IMR-90 (cell line): ENCODE results near the gene NDUFA6. TPM values are rescaled to one million over a fixed set of nuclear protein-coding genes. Genes with fewer than 3 reads are reported as not detected.

ENCODE experiments used
- ATAC-seq: fragments of 200-7000 bp; cut with Tn5 transposase; 2 replicates; pipeline ENCODE4 v1.9.1; 2020; ENCODE audit warnings: low read depth, mild to moderate bottlenecking, moderate library complexity
- BruUV-seq: library from RNA; stranded (reverse); fragments of 400-500 nt; replicated peaks from 2 replicates; lab custom pipeline; 2021; lab: Mats Ljungman, UMichigan
- CTCF ChIA-PET: fragments of 300-600 bp; formaldehyde crosslinking; extraction: SDS; loops from one replicate; lab custom pipeline; 2021; ENCODE audit warnings: antibody characterized with exemption; lab: Yijun Ruan, JAX
- POLR2A ChIA-PET: fragments of 300-600 bp; sonication (Branson Sonifier 250); formaldehyde crosslinking; loops from one replicate; lab custom pipeline; 2022; ENCODE audit warnings: antibody characterized with exemption; ENCODE audit not compliant: unreplicated experiment; lab: Charles Lee
- DNase-seq: peaks from one replicate; pipeline ENCODE4 v3.0.0; 2013
- H2AFZ ChIP-seq: replicated peaks from 2 replicates; pipeline ENCODE3; 2013; ENCODE audit warnings: low read length, mild to moderate bottlenecking; ENCODE audit not compliant: poor library complexity
- H2AK5ac ChIP-seq: 2 replicates; pipeline ENCODE4 v1.6.1; 2013; ENCODE audit warnings: low read depth, low read length, inconsistent platforms
- H2AK9ac ChIP-seq: replicated peaks from 2 replicates; pipeline ENCODE3; 2013; ENCODE audit warnings: mild to moderate bottlenecking, low read depth, low read length, moderate library complexity; ENCODE audit not compliant: poor library complexity
- H2BK120ac ChIP-seq: 2 replicates; pipeline ENCODE4 v1.6.1; 2013; ENCODE audit warnings: low read depth, low read length, inconsistent platforms
- H2BK15ac ChIP-seq: 3 replicates; pipeline ENCODE4 v1.6.1; 2013; ENCODE audit warnings: low read depth, low read length, inconsistent platforms
- H2BK20ac ChIP-seq: 2 replicates; pipeline ENCODE4 v1.6.1; 2013; ENCODE audit warnings: low read depth, mild to moderate bottlenecking, inconsistent platforms, low read length, moderate library complexity
- H2BK5ac ChIP-seq: 2 replicates; pipeline ENCODE4 v1.6.1; 2013; ENCODE audit warnings: mild to moderate bottlenecking, low read depth, low read length, inconsistent platforms; ENCODE audit not compliant: poor library complexity, severe bottlenecking
- H3K14ac ChIP-seq: replicated peaks from 2 replicates; pipeline ENCODE4 v1.6.1; 2013; ENCODE audit warnings: low read depth, low read length, inconsistent platforms
- H3K18ac ChIP-seq: 2 replicates; pipeline ENCODE4 v1.6.1; 2013; ENCODE audit warnings: low read depth, low read length, control low read depth
- H3K23ac ChIP-seq: 2 replicates; pipeline ENCODE4 v1.6.1; 2013; ENCODE audit warnings: low read depth, low read length, inconsistent platforms
- H3K27ac ChIP-seq: 2 replicates; pipeline ENCODE4 v1.5.1; 2013; ENCODE audit warnings: mild to moderate bottlenecking, control low read depth, low read length; ENCODE audit not compliant: insufficient read depth
- H3K27me3 ChIP-seq: 2 replicates; pipeline ENCODE4 v1.6.1; 2013; ENCODE audit warnings: low read length; ENCODE audit not compliant: control insufficient read depth, insufficient read depth
- H3K36me3 ChIP-seq: 2 replicates; pipeline ENCODE4 v1.6.1; 2013; ENCODE audit warnings: low read length, mixed read lengths; ENCODE audit not compliant: control insufficient read depth, insufficient read depth
- H3K4ac ChIP-seq: 2 replicates; pipeline ENCODE4 v1.6.1; 2013; ENCODE audit warnings: low read depth, low read length, inconsistent platforms
- H3K4me1 ChIP-seq: 2 replicates; pipeline ENCODE4 v1.6.1; 2013; ENCODE audit warnings: low read length, mixed read lengths; ENCODE audit not compliant: control insufficient read depth, insufficient read depth
- H3K4me2 ChIP-seq: 2 replicates; pipeline ENCODE4 v1.6.1; 2013; ENCODE audit warnings: low read depth, mild to moderate bottlenecking, control low read depth, low read length, moderate library complexity
- H3K4me3 ChIP-seq: 2 replicates; pipeline ENCODE4 v1.5.1; 2013; ENCODE audit warnings: low read depth, mild to moderate bottlenecking, control low read depth, low read length, moderate library complexity; ENCODE audit not compliant: insufficient read depth
- H3K56ac ChIP-seq: 2 replicates; pipeline ENCODE4 v1.6.1; 2013; ENCODE audit warnings: low read length, inconsistent platforms; ENCODE audit not compliant: insufficient read depth; ENCODE audit errors: extremely low read depth
- H3K79me1 ChIP-seq, 2 experiments: 2 replicates each; pipeline ENCODE4 v1.6.1; 2013; ENCODE audit warnings: low read length in 2 of 2, inconsistent platforms in 1 of 2, low read depth in 1 of 2
- H3K9ac ChIP-seq: 2 replicates; pipeline ENCODE4 v1.6.1; 2013; ENCODE audit warnings: low read depth, low read length, control low read depth
- H3K9me1 ChIP-seq: 2 replicates; pipeline ENCODE4 v1.6.1; 2013; ENCODE audit warnings: low read length, inconsistent platforms; ENCODE audit not compliant: insufficient read depth
- H3K9me3 ChIP-seq: 2 replicates; pipeline ENCODE4 v1.6.1; 2013; ENCODE audit warnings: low read length; ENCODE audit not compliant: control insufficient read depth, insufficient read depth
- H4K20me1 ChIP-seq: 2 replicates; pipeline ENCODE4 v1.6.1; 2013; ENCODE audit warnings: low read length, inconsistent platforms; ENCODE audit not compliant: insufficient read depth
- H4K5ac ChIP-seq: 2 replicates; pipeline ENCODE4 v1.6.1; 2013; ENCODE audit warnings: mild to moderate bottlenecking, low read depth, low read length, control low read depth
- H4K8ac ChIP-seq, 2 experiments: 2 replicates each; pipeline ENCODE4 v1.6.1; 2013; ENCODE audit warnings: low read depth in 2 of 2, low read length in 2 of 2, control low read depth in 1 of 2, inconsistent platforms in 1 of 2
- H4K91ac ChIP-seq: 2 replicates; pipeline ENCODE4 v1.6.1; 2013; ENCODE audit warnings: low read depth, low read length, inconsistent platforms; ENCODE audit not compliant: insufficient read depth
- BHLHE40 ChIP-seq: fragments of 150-350 bp; IDR thresholded peaks from 2 replicates; pipeline ENCODE4 v1.6.1; 2016; ENCODE audit warnings: mild to moderate bottlenecking, low read depth, low read length
- ELK1 ChIP-seq: fragments of 150-350 bp; IDR thresholded peaks from 2 replicates; pipeline ENCODE4 v1.6.1; 2016; ENCODE audit warnings: low read depth, mild to moderate bottlenecking, low read length, moderate library complexity, borderline replicate concordance
- FOS ChIP-seq: fragments of 150-350 bp; IDR thresholded peaks from 2 replicates; pipeline ENCODE4 v1.6.1; 2016; ENCODE audit warnings: low read depth, low read length
- MAFK ChIP-seq: IDR thresholded peaks from 2 replicates; pipeline ENCODE4 v1.6.1; 2012; ENCODE audit warnings: low read depth, low read length, improper control_type of control experiment
- MAZ ChIP-seq: IDR thresholded peaks from 2 replicates; pipeline ENCODE4 v1.6.1; 2012; ENCODE audit warnings: low read depth, mild to moderate bottlenecking, low read length, improper control_type of control experiment, moderate library complexity, borderline replicate concordance
- MXI1 ChIP-seq: IDR thresholded peaks from 2 replicates; pipeline ENCODE4 v1.6.1; 2012; ENCODE audit warnings: low read depth, mild to moderate bottlenecking, low read length, moderate library complexity, borderline replicate concordance
- NFE2L2 ChIP-seq: fragments of 150-350 bp; IDR thresholded peaks from 2 replicates; pipeline ENCODE4 v1.6.1; 2016; ENCODE audit warnings: low read depth, mild to moderate bottlenecking, low read length
- POLR2A ChIP-seq: IDR thresholded peaks from 2 replicates; pipeline ENCODE4 v1.6.1; 2012; ENCODE audit warnings: mild to moderate bottlenecking, low read depth, low read length
- RAD21 ChIP-seq: IDR thresholded peaks from 2 replicates; pipeline ENCODE4 v1.6.1; 2012; ENCODE audit warnings: low read length, improper control_type of control experiment
- RCOR1 ChIP-seq: IDR thresholded peaks from 2 replicates; pipeline ENCODE4 v1.6.1; 2012; ENCODE audit warnings: mild to moderate bottlenecking, low read length, improper control_type of control experiment; ENCODE audit not compliant: insufficient replicate concordance
- RFX5 ChIP-seq: IDR thresholded peaks from 2 replicates; pipeline ENCODE4 v1.8.0; 2012; ENCODE audit warnings: low read depth, mild to moderate bottlenecking, low read length, moderate library complexity
- SMC3 ChIP-seq: fragments of 150-350 bp; IDR thresholded peaks from 2 replicates; pipeline ENCODE4 v1.6.1; 2016; ENCODE audit warnings: low read depth, mild to moderate bottlenecking, antibody characterized with exemption, low read length, moderate library complexity
- WGBS, 2 experiments: methylation state at CpG; one replicate each; pipeline versions ENCODE4 v1.1.5 to v1.1.7; 2013; ENCODE audit warnings: missing lambda C conversion rate in 2 of 2; ENCODE audit not compliant: insufficient read length in 1 of 2; ENCODE audit errors: extremely low coverage in 2 of 2; 5-methylcytosine and 5-hydroxymethylcytosine counted together
- dilution Hi-C: fragments of 300-500 bp; cut with HindIII; formaldehyde crosslinking; loops from one replicate; pipeline ENCODE4 v1.14.3; 2018; ENCODE audit warnings: low sequenced_read_pairs; ENCODE audit not compliant: unreplicated experiment
- in situ Hi-C: fragments of 300-500 bp; cut with MboI; formaldehyde crosslinking; loops from 3 replicates; pipeline ENCODE4 v1.14.3; 2019; ENCODE audit warnings: low sequenced_read_pairs, inconsistent platforms, mixed read lengths
- intact Hi-C: fragments of 100-400 bp; cut with micrococcal nuclease; formaldehyde crosslinking; loops from 2 replicates; pipeline ENCODE4 v1.10.0; 2022
- polyA plus RNA-seq, 3 experiments: library from polyadenylated mRNA; depleted of rRNA; stranded (reverse); fragments of >200 nt; gene quantifications; 2 replicates each; pipeline ENCODE4 v1.2.3, GENCODE V29; 2012; ENCODE audit warnings: low replicate concordance in 1 of 3
- total RNA-seq: library from RNA; depleted of rRNA; stranded (reverse); fragments of >200 nt; gene quantifications from 2 replicates; pipeline ENCODE4 v1.2.3, GENCODE V29; 2012
- TF ChIP-seq, protein P1 (sequence below): conservative IDR thresholded peaks from 2 replicates; pipeline ENCODE4 v1.5.1; 2012; ENCODE audit warnings: mild to moderate bottlenecking, low read depth, low read length, improper control_type of control experiment
- TF ChIP-seq, protein P2 (sequence below): fragments of 150-350 bp; IDR thresholded peaks from 2 replicates; pipeline ENCODE4 v1.6.1; 2017; ENCODE audit warnings: mild to moderate bottlenecking, antibody characterized with exemption, low read length, low read depth

NDUFA6 gene
- total and polyA plus RNA-seq, 2 of the 4 experiments (the other 2 are of a cell fraction) = 48.8 to 89.0 TPM

DNA sequence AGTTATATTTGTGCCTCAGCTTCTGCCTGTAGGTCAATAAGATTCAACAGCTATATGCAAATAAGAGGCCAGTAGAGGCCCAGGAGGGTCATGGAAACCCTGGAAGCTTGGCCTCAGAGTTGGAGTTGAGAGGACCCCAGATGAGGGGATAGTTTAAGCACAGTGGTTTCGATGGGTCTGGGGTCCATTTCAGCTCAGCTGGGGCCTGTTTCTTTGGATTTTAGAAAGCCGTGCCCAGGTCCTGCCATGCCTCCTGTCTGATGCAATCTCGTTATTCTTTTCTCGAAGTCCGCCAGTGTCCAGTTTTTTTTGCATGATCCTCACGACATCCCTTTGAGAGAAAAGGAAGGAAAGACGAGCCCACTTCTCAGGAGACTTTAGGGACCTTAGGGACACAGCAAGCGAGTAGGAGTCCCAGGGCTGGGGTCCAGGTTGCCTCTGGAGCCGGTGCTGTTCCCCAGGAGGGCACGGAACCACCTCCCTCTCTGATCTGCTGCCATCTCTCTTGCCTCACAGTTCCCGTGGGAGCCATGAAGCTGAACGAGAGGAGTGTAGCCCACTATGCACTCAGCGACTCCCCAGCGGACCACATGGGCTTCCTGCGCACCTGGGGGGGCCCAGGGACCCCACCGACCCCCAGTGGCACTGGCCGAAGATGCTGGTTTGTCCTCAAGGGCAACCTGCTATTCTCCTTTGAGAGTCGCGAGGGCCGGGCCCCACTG, 13.6 kb downstream of the NDUFA6 start:
- no peak overlapping the region for H3K18ac ChIP-seq
- H3K9ac ChIP-seq = no peak overlapping the region
- H2BK15ac ChIP-seq = no peak overlapping the region
- H3K9me3 ChIP-seq = no peaks in the 10 kb centered on the region
- H3K79me1 ChIP-seq = peaks cover 26 to 49% of the 10 kb centered on the region in 2 experiments
- no peak overlapping the region for H3K4me3 ChIP-seq
- H3K23ac ChIP-seq = no peak overlapping the region
- H3K4me1 ChIP-seq = peaks cover 15% of the 10 kb centered on the region
- no peak overlapping the region for H3K56ac ChIP-seq
- no peaks in the 10 kb centered on the region for H4K20me1 ChIP-seq
- DNase-seq = no peak
- H4K91ac ChIP-seq = no peak overlapping the region
- H3K4ac ChIP-seq = no peak overlapping the region
- WGBS, 2 experiments = 92% methylated on average over 12 of the region's 20 CpGs; no CpG with 5 or more reads in 1 of the 2 experiments
- no peak overlapping the region for H4K5ac ChIP-seq
- no peak overlapping the region for H3K4me2 ChIP-seq
- TF ChIP-seq POLR2A = no peak
- TF ChIP-seq, protein P1, sequence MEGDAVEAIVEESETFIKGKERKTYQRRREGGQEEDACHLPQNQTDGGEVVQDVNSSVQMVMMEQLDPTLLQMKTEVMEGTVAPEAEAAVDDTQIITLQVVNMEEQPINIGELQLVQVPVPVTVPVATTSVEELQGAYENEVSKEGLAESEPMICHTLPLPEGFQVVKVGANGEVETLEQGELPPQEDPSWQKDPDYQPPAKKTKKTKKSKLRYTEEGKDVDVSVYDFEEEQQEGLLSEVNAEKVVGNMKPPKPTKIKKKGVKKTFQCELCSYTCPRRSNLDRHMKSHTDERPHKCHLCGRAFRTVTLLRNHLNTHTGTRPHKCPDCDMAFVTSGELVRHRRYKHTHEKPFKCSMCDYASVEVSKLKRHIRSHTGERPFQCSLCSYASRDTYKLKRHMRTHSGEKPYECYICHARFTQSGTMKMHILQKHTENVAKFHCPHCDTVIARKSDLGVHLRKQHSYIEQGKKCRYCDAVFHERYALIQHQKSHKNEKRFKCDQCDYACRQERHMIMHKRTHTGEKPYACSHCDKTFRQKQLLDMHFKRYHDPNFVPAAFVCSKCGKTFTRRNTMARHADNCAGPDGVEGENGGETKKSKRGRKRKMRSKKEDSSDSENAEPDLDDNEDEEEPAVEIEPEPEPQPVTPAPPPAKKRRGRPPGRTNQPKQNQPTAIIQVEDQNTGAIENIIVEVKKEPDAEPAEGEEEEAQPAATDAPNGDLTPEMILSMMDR = no peak
- no peak for TF ChIP-seq FOS
- TF ChIP-seq MAZ = no peak
- TF ChIP-seq RCOR1 = no peak
- TF ChIP-seq SMC3 = no peak
- no peak for TF ChIP-seq NFE2L2
- TF ChIP-seq RFX5 = no peak
- TF ChIP-seq ELK1 = no peak
- no peak for TF ChIP-seq BHLHE40
- no peak for TF ChIP-seq MXI1
- no peak for TF ChIP-seq RAD21
- no peak for TF ChIP-seq MAFK
- TF ChIP-seq, protein P2, sequence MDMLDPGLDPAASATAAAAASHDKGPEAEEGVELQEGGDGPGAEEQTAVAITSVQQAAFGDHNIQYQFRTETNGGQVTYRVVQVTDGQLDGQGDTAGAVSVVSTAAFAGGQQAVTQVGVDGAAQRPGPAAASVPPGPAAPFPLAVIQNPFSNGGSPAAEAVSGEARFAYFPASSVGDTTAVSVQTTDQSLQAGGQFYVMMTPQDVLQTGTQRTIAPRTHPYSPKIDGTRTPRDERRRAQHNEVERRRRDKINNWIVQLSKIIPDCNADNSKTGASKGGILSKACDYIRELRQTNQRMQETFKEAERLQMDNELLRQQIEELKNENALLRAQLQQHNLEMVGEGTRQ = no peak
- no peak overlapping the region for H2BK20ac ChIP-seq
- no peak overlapping the region for H2BK5ac ChIP-seq
- no peak overlapping the region for H2AK5ac ChIP-seq
- intact Hi-C loops (no loop called here), in situ Hi-C loops (no loop called here), dilution Hi-C loops (no loop called here)
- H3K14ac ChIP-seq = no peak overlapping the region
- no peak for ATAC-seq
- no peak overlapping the region for H4K8ac ChIP-seq
- no peaks in the 10 kb centered on the region for H3K27me3 ChIP-seq
- TSS peak; percentile 18 for BruUV-seq
- H3K36me3 ChIP-seq = peaks cover 11% of the 10 kb centered on the region
- no peak overlapping the region for H2AK9ac ChIP-seq
- peaks cover 22% of the 10 kb centered on the region; the same call in 1 of the 2 replicates for H3K9me1 ChIP-seq
- H2BK120ac ChIP-seq = no peak overlapping the region
- ChIA-PET CTCF (no interaction called here), POLR2A (no interaction called here)
- no peak overlapping the region for H3K27ac ChIP-seq
- H2AFZ ChIP-seq = no peak overlapping the region
